Neural cell (in vitro differentiated cells): ENCODE results near the gene RIOK2.

Experiments used
- CTCF ChIP-seq: fragments of 450-650 bp; IDR thresholded peaks from 2 replicates; pipeline ENCODE4 v1.5.1; 2014; ENCODE audit warnings: antibody characterized with exemption, mild to moderate bottlenecking, moderate library complexity; ENCODE audit not compliant: poor library complexity, severe bottlenecking
- EP300 ChIP-seq: fragments of 450-650 bp; conservative IDR thresholded peaks from 2 replicates; pipeline ENCODE4 v1.6.1; 2014; ENCODE audit warnings: antibody characterized with exemption, mild to moderate bottlenecking, moderate library complexity; ENCODE audit not compliant: poor library complexity, severe bottlenecking
- EZH2 ChIP-seq: fragments of 200-600, 300-800 bp; shearing (Covaris generic), sonication (generic); IDR thresholded peaks from 2 replicates; pipeline ENCODE4 v1.6.1; 2014; ENCODE audit warnings: antibody characterized with exemption, low read length, borderline replicate concordance, mild to moderate bottlenecking; ENCODE audit not compliant: insufficient read depth, poor library complexity, severe bottlenecking
- MXI1 ChIP-seq: fragments of 450-650 bp; conservative IDR thresholded peaks from 2 replicates; pipeline ENCODE4 v1.6.1; 2014; ENCODE audit warnings: antibody characterized with exemption, mild to moderate bottlenecking; ENCODE audit not compliant: poor library complexity, severe bottlenecking
- POLR2AphosphoS5 ChIP-seq: IDR thresholded peaks from 2 replicates; pipeline ENCODE4 v1.6.1; 2012
- RAD21 ChIP-seq: fragments of 450-650 bp; conservative IDR thresholded peaks from 2 replicates; pipeline ENCODE4 v1.6.1; 2014; ENCODE audit warnings: antibody characterized with exemption, mild to moderate bottlenecking, moderate library complexity
- REST ChIP-seq: IDR thresholded peaks from 2 replicates; pipeline ENCODE4 v1.6.1; 2012; ENCODE audit warnings: borderline replicate concordance
- TAF1 ChIP-seq: IDR thresholded peaks from 2 replicates; pipeline ENCODE4 v1.6.1; 2012; ENCODE audit warnings: low read depth

- TF ChIP-seq CTCF (no peak), POLR2AphosphoS5 (no peak), EZH2 (no peak), MXI1 (no peak), EP300 (no peak), TAF1 (no peak), REST (no peak), RAD21 (no peak)
Observed at GRCh38 chr5:97181856-97182545, 1.0 kb downstream of the RIOK2 start.
